Spleen (tissue), 7 donors: Measurements from ENCODE around the gene MYDGF.

Experiments
- CTCF ChIP-seq, 11 experiments: fragments of 200-600 bp in 7 of 11; fragments of 450-650 bp in 4 of 11; sonication (generic) in 4 of 11; IDR thresholded peaks in 8 of 11; conservative IDR thresholded peaks in 3 of 11; 1 replicate in 7 of 11; 2 replicates in 4 of 11; pipeline versions ENCODE4 v1.4.0 to v1.8.0; 2016 to 2021; ENCODE audit warnings: antibody characterized with exemption in 11 of 11, inconsistent platforms in 4 of 11, mild to moderate bottlenecking in 1 of 11
- POLR2A ChIP-seq, 3 donors: fragments of 450-650 bp; IDR thresholded peaks; one replicate each; pipeline ENCODE4 v1.5.1; 2017; ENCODE audit warnings: antibody characterized with exemption in 3 of 3, mild to moderate bottlenecking in 1 of 3
- POLR2AphosphoS5 ChIP-seq, 3 donors: sonication (generic); formaldehyde crosslinking; IDR thresholded peaks; one replicate each; pipeline ENCODE4 v1.5.1; 2017; ENCODE audit warnings: antibody characterized with exemption in 3 of 3
- donor health status: DM: no; HTN: no; CAD: no; lungs with moderate emphysema.
- donor health status: DM: no; HTN: no; CAD: no.
- donor health status: DM: no; HTN: no; CAD: no.

DNA sequence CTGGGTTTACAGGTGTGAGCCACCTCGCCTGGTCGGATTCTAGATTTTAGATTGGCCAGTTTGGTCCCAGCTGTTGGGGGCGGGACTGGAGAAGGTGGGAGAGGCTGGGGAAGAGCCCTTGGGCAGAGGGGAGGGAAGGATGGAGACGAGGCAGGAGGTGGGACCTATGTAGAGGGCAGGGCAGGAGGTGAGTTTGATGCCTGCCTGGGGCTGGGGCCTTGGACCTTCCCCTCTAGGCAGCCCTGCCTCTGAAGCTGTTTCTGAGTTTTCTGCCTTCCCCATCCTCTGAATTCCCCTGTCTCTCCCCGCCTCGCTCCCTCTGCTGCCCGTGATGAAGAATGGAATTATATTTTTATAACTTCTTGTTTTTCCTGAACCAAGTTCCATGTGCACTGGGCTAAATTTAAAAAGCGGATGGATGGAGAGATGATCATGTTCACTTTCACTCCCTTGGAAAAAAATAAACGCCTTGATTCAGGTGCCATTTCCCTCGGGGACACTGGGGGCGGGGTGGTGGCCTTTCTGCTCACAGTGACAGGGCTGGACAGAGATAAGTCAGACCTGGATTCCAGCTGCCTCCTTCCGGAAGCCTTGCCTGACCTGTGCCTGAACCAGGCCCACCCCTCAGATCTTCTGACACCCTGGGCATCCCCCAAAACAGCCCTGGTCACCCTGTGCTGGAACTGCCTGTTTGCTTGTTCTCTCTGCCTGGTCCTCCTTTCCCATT lies 47.3 kb downstream of the MYDGF start:
- TF ChIP-seq POLR2AphosphoS5 (IDR thresholded peaks at IDR 0.05): no peak
- TF ChIP-seq CTCF (IDR thresholded peaks at IDR 0.05 in 8 of 11, conservative IDR thresholded peaks at IDR 0.05 in 3 of 11): no peak
- TF ChIP-seq POLR2A (IDR thresholded peaks at IDR 0.05): no peak
